PC-3 (cell line): Measurements from ENCODE around the gene FOSB. TPM values are rescaled to one million over a fixed set of nuclear protein-coding genes. Genes with fewer than 3 reads are reported as not detected.

Source experiments
- ATAC-seq: fragments of 200-7000 bp; cut with Tn5 transposase; 2 replicates; pipeline ENCODE4 v1.9.1; 2020; ENCODE audit warnings: mild to moderate bottlenecking, moderate library complexity
- BruUV-seq: library from RNA; stranded (reverse); fragments of 400-500 nt; replicated peaks from 2 replicates; lab custom pipeline; 2021; lab: Mats Ljungman, UMichigan
- CTCF ChIA-PET: fragments of 300-600 bp; sonication (Branson Sonifier 250); formaldehyde crosslinking; loops from one replicate; lab custom pipeline; 2022; ENCODE audit warnings: antibody characterized with exemption; lab: Charles Lee
- POLR2A ChIA-PET: fragments of 300-600 bp; sonication (Branson Sonifier 250); formaldehyde crosslinking; loops from one replicate; lab custom pipeline; 2022; ENCODE audit warnings: antibody characterized with exemption; ENCODE audit not compliant: unreplicated experiment; lab: Charles Lee
- DNase-seq: peaks from one replicate; pipeline ENCODE4 v3.0.0-alpha.2; 2015
- H2AFZ ChIP-seq: fragments of 300-600 bp; sonication (generic); 2 replicates; pipeline ENCODE4 v1.6.0; 2016; ENCODE audit warnings: antibody characterized with exemption, low read length
- H3F3A ChIP-seq: fragments of 300-600 bp; sonication (generic); one replicate; pipeline ENCODE4 v1.6.0; 2017; ENCODE audit warnings: antibody characterized with exemption, low read length, control low read depth, mild to moderate bottlenecking; ENCODE audit not compliant: unreplicated experiment
- H3K27ac ChIP-seq: fragments of 300-600 bp; sonication (generic); 2 replicates; pipeline ENCODE4 v1.5.1; 2016; ENCODE audit warnings: mild to moderate bottlenecking, low read length
- H3K27me3 ChIP-seq: fragments of 300-600 bp; sonication (generic); 2 replicates; pipeline ENCODE4 v1.6.1; 2016; ENCODE audit warnings: low read length, mixed read lengths
- H3K36me3 ChIP-seq: fragments of 300-600 bp; sonication (generic); 2 replicates; pipeline ENCODE4 v1.6.1; 2016; ENCODE audit warnings: low read depth, mixed run types, low read length, mixed read lengths
- H3K4me1 ChIP-seq: fragments of 300-600 bp; sonication (generic); 2 replicates; pipeline ENCODE4 v1.5.1; 2016; ENCODE audit warnings: low read length; ENCODE audit not compliant: insufficient read depth
- H3K4me2 ChIP-seq: fragments of 300-600 bp; sonication (generic); 2 replicates; pipeline ENCODE4 v1.6.0; 2016; ENCODE audit warnings: low read length
- H3K4me3 ChIP-seq: fragments of 300-600 bp; sonication (generic); 2 replicates; pipeline ENCODE4 v1.5.1; 2016; ENCODE audit warnings: mild to moderate bottlenecking, low read length, mixed read lengths
- H3K79me2 ChIP-seq: fragments of 300-600 bp; sonication (generic); 2 replicates; pipeline ENCODE4 v1.6.1; 2017; ENCODE audit warnings: low read length, mixed read lengths
- H3K9ac ChIP-seq: fragments of 300-600 bp; sonication (generic); 2 replicates; pipeline ENCODE4 v1.6.0; 2016; ENCODE audit warnings: mild to moderate bottlenecking, low read length
- H3K9me2 ChIP-seq: fragments of 300-600 bp; sonication (generic); replicated peaks from 2 replicates; pipeline ENCODE4 v1.6.1; 2016; ENCODE audit warnings: mixed run types, low read length, mixed read lengths
- H3K9me3 ChIP-seq: fragments of 300-600 bp; sonication (generic); 2 replicates; pipeline ENCODE4 v1.6.1; 2016; ENCODE audit warnings: low read length, mixed read lengths
- H4K20me1 ChIP-seq: fragments of 300-600 bp; sonication (generic); 2 replicates; pipeline ENCODE4 v1.6.1; 2016; ENCODE audit warnings: low read length, mixed read lengths
- EZH2 ChIP-seq: fragments of 300-600 bp; sonication (generic); IDR thresholded peaks from one replicate; pipeline ENCODE4 v1.6.1; 2017; ENCODE audit warnings: antibody characterized with exemption, mild to moderate bottlenecking, low read length; ENCODE audit not compliant: unreplicated experiment
- EZH2phosphoT487 ChIP-seq: fragments of 300-600 bp; sonication (generic); IDR thresholded peaks from 2 replicates; pipeline ENCODE4 v1.6.1; 2018; ENCODE audit warnings: mild to moderate bottlenecking, antibody characterized with exemption, low read length, borderline replicate concordance
- intact Hi-C: fragments of 100-400 bp; cut with micrococcal nuclease; formaldehyde crosslinking; loops from 2 replicates; pipeline ENCODE4 v1.9.0; 2023
- total RNA-seq: library from RNA; depleted of rRNA; stranded (reverse); fragments of >200 nt; gene quantifications from 2 replicates; pipeline ENCODE4 v1.2.3, GENCODE V29; 2014
- TF ChIP-seq, protein P1 (sequence below): fragments of 300-600 bp; sonication (generic); conservative IDR thresholded peaks from 2 replicates; pipeline ENCODE4 v1.5.1; 2017; ENCODE audit warnings: antibody characterized with exemption, low read depth, mild to moderate bottlenecking, low read length

Gene FOSB
- total RNA-seq, 1 experiment from 2014 or later, result 35.8 TPM

DNA sequence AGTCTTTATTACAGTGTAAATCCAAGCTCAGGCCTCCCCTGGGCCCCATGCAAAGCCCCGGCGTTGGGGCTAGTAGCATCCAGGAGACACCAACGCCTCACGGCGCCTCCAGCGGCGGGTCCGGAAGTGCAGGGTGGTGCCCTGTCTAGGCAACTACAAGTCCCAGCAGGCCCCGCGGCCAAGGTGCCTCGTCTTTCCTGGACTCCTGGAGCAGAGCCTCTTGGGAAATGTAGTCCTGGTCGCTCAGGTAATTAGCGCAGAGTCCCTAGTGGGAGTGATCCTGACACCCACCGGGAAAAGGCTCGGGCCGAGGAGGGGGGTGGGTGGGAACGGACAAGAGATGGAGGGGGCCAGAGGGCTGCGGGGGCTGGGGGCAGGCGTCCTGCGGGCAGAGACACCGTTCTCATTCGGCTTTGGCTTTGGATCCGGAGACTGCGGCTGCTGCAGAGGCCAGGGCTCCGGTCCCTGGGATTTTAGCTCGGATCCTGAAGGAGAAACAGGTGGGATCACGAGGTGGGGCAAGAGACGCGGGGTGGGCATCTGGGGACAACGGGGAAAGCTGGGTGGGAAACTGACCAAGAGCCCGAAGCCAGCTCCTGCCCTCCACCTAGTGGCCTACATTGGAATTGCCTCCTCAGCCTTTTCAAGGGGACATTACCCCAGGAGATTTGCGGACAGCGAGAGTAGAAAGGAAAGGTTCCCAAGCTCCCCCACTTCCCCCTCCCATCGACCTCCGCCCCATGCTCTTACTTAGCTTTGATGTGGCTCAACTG is 17.7 kb downstream of the FOSB start:
- POLR2A ChIA-PET, result interaction anchor here (0.5 kb wide), 1 partner anchor 115 kb away, joined by 5 read pairs; no protein-coding TSS in a partner anchor
- H3K9ac ChIP-seq, result peak overlapping the region; percentile 51; the same call in 1 of the 2 replicates

DNA sequence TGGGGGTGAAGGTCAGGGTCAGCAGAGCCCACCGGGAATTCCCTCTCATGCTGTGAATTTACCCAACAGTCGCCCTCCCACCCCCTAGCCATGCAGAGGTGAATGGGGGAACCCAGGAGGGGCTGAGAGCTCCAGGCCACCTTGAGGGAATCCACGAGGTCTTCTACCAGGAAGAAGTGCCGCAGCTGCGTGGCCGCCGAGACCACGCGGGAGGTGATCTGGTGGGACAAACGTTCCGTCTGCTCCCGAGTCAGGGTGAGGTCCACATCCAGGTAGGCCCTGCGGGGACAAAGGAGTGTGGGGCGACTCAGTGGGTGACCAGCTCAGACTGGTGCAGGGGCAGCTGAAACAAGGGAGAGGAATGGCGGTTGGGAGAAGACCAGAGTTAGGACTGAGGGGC is 20.9 kb downstream of the FOSB start:
- TF ChIP-seq EZH2 (no peak), EZH2phosphoT487 (no peak)
- TF ChIP-seq, protein P1, sequence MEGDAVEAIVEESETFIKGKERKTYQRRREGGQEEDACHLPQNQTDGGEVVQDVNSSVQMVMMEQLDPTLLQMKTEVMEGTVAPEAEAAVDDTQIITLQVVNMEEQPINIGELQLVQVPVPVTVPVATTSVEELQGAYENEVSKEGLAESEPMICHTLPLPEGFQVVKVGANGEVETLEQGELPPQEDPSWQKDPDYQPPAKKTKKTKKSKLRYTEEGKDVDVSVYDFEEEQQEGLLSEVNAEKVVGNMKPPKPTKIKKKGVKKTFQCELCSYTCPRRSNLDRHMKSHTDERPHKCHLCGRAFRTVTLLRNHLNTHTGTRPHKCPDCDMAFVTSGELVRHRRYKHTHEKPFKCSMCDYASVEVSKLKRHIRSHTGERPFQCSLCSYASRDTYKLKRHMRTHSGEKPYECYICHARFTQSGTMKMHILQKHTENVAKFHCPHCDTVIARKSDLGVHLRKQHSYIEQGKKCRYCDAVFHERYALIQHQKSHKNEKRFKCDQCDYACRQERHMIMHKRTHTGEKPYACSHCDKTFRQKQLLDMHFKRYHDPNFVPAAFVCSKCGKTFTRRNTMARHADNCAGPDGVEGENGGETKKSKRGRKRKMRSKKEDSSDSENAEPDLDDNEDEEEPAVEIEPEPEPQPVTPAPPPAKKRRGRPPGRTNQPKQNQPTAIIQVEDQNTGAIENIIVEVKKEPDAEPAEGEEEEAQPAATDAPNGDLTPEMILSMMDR, result no peak
- no peaks in the 10 kb centered on the region for H3K9me3 ChIP-seq
- H3F3A ChIP-seq, result no peaks in the 10 kb centered on the region
- intact Hi-C loops, result no loop called here
- ChIA-PET CTCF (no interaction called here), POLR2A (no interaction called here)
- H3K79me2 ChIP-seq, result no peaks in the 10 kb centered on the region
- no peak overlapping the region for H3K4me2 ChIP-seq
- DNase-seq (no peak), ATAC-seq (no peak)
- no peaks in the 10 kb centered on the region for H4K20me1 ChIP-seq
- no peak overlapping the region for H2AFZ ChIP-seq
- H3K9ac ChIP-seq, result no peak overlapping the region
- H3K4me3 ChIP-seq, result no peak overlapping the region
- H3K9me2 ChIP-seq, result no peaks in the 10 kb centered on the region
- peaks cover 4% of the 10 kb centered on the region; the same call in 1 of the 2 replicates for H3K4me1 ChIP-seq
- no TSS peak for BruUV-seq
- H3K27ac ChIP-seq, result no peak overlapping the region
- H3K36me3 ChIP-seq, result no peaks in the 10 kb centered on the region
- H3K27me3 ChIP-seq, result no peaks in the 10 kb centered on the region

More for the DNA sequence above, 17.7 kb downstream of the FOSB start:
- no peaks in the 10 kb centered on the region for H3K79me2 ChIP-seq
- peak; percentile 93 for DNase-seq
- intact Hi-C loops, result no loop called here
- H3K27me3 ChIP-seq, result no peaks in the 10 kb centered on the region
- H3F3A ChIP-seq, result no peaks in the 10 kb centered on the region
- ATAC-seq, result peak; percentile 98
- H4K20me1 ChIP-seq, result no peaks in the 10 kb centered on the region
- H3K4me3 ChIP-seq, result peak overlapping the region; percentile 73
- H3K4me2 ChIP-seq, result peak overlapping the region; percentile 83
- no TSS peak for BruUV-seq
- H3K4me1 ChIP-seq, result peaks cover 4% of the 10 kb centered on the region; the same call in 1 of the 2 replicates
- no peak for TF ChIP-seq EZH2
- TF ChIP-seq, protein P1, result peak; percentile 52
- no peak for TF ChIP-seq EZH2phosphoT487
- no peaks in the 10 kb centered on the region for H3K36me3 ChIP-seq
- H3K9me3 ChIP-seq, result no peaks in the 10 kb centered on the region
- CTCF ChIA-PET, result interaction anchor here (0.6 to 1.7 kb wide), 5 partner anchors 44 to 158 kb away, joined by 3 to 13 read pairs (median 3); no protein-coding TSS in a partner anchor
- H2AFZ ChIP-seq, result peak overlapping the region; percentile 84
- no peaks in the 10 kb centered on the region for H3K9me2 ChIP-seq
- no peak overlapping the region for H3K27ac ChIP-seq
